DND-41 (cell line): ENCODE results near the gene EED.

Source experiments
- ATAC-seq: fragments of 200-7000 bp; cut with Tn5 transposase; 3 replicates; pipeline ENCODE4 v1.9.1; 2021; ENCODE audit warnings: low read depth; ENCODE audit not compliant: insufficient read depth
- DNase-seq: peaks from one replicate; pipeline ENCODE4 v3.0.0-alpha.2; 2020
- H2AFZ ChIP-seq: 2 replicates; pipeline ENCODE4 v1.6.0; 2012; ENCODE audit warnings: low read depth, low read length
- H3K27ac ChIP-seq: 2 replicates; pipeline ENCODE4 v1.5.1; 2012; ENCODE audit warnings: low read length, inconsistent platforms
- H3K27me3 ChIP-seq: fragments of 200-600 bp; sonication (generic); 2 replicates; pipeline ENCODE4 v1.6.0; 2012; ENCODE audit warnings: low read length, mild to moderate bottlenecking, inconsistent platforms; ENCODE audit not compliant: insufficient read depth, poor library complexity
- H3K36me3 ChIP-seq: 2 replicates; pipeline ENCODE4 v1.5.1; 2012; ENCODE audit warnings: low read length, inconsistent platforms; ENCODE audit not compliant: insufficient read depth
- H3K4me1 ChIP-seq: 2 replicates; pipeline ENCODE4 v1.5.1; 2012; ENCODE audit warnings: mild to moderate bottlenecking, low read length; ENCODE audit not compliant: insufficient read depth
- H3K4me2 ChIP-seq: 2 replicates; pipeline ENCODE4 v1.6.0; 2012; ENCODE audit warnings: mild to moderate bottlenecking, moderate library complexity, low read length, inconsistent platforms; ENCODE audit not compliant: insufficient read depth
- H3K4me3 ChIP-seq, 2 experiments: fragments of 200-600 bp in 1 of 2; shearing (Covaris generic) in 1 of 2; 2 replicates each; pipeline ENCODE4 v1.5.1; 2012 to 2016; ENCODE audit warnings: inconsistent platforms in 2 of 2, low read length in 2 of 2, mild to moderate bottlenecking in 2 of 2, low read depth in 1 of 2, moderate library complexity in 1 of 2
- H3K79me2 ChIP-seq: 2 replicates; pipeline ENCODE4 v1.6.0; 2012; ENCODE audit warnings: low read length, inconsistent platforms; ENCODE audit not compliant: insufficient read depth
- H3K9ac ChIP-seq: 2 replicates; pipeline ENCODE4 v1.6.0; 2012; ENCODE audit warnings: low read depth, mild to moderate bottlenecking, inconsistent platforms, low read length, moderate library complexity
- H3K9me3 ChIP-seq: 2 replicates; pipeline ENCODE4 v1.5.1; 2012; ENCODE audit warnings: low read length, moderate library complexity, mild to moderate bottlenecking, inconsistent platforms; ENCODE audit not compliant: insufficient read depth, severe bottlenecking
- H4K20me1 ChIP-seq: 2 replicates; pipeline ENCODE4 v1.6.0; 2012; ENCODE audit warnings: low read length; ENCODE audit not compliant: insufficient read depth
- CTCF ChIP-seq: IDR thresholded peaks from 2 replicates; pipeline ENCODE4 v1.5.1; 2012; ENCODE audit warnings: borderline replicate concordance, low read length, moderate library complexity, mild to moderate bottlenecking; ENCODE audit not compliant: poor library complexity, severe bottlenecking; ENCODE audit errors: extremely low read depth
- EZH2 ChIP-seq: IDR thresholded peaks from 3 replicates; pipeline ENCODE4 v1.6.1; 2012; ENCODE audit warnings: borderline replicate concordance, low read depth, mild to moderate bottlenecking, moderate library complexity, low read length, inconsistent platforms; ENCODE audit not compliant: severe bottlenecking

The EED gene

DNA sequence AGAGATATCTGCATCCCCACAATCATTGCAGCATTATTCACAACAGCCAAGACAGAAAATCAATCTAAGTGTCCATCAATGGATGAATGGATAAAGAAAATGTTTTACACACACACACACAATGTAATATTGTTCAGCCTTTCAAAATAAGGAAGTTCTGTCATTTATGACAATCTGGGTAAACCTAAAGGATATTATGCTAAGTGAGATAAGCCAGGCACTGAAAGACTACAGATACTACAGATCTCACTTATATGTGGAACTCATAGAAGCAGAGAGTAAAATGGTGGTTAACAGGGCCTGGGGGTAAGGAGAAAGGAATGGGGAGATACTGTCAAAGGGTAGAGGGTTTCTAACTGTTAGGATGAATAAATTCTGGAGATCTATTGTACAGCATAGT, 36.0 kb upstream of the EED start:
- Histone ChIP-seq H3K4me2 (no peak overlapping the region), H3K36me3 (no peaks in the 10 kb centered on the region), H3K9ac (no peak overlapping the region), H2AFZ (no peak overlapping the region), H3K4me3 (no peak overlapping the region), H3K27me3 (peaks cover 6% of the 10 kb centered on the region), H3K4me1 (no peaks in the 10 kb centered on the region), H3K79me2 (no peaks in the 10 kb centered on the region), H3K9me3 (no peaks in the 10 kb centered on the region), H3K27ac (no peak overlapping the region), H4K20me1 (no peaks in the 10 kb centered on the region)
- TF ChIP-seq EZH2 = no peak
- no peak for TF ChIP-seq CTCF
- no peak for ATAC-seq
- no peak for DNase-seq

DNA sequence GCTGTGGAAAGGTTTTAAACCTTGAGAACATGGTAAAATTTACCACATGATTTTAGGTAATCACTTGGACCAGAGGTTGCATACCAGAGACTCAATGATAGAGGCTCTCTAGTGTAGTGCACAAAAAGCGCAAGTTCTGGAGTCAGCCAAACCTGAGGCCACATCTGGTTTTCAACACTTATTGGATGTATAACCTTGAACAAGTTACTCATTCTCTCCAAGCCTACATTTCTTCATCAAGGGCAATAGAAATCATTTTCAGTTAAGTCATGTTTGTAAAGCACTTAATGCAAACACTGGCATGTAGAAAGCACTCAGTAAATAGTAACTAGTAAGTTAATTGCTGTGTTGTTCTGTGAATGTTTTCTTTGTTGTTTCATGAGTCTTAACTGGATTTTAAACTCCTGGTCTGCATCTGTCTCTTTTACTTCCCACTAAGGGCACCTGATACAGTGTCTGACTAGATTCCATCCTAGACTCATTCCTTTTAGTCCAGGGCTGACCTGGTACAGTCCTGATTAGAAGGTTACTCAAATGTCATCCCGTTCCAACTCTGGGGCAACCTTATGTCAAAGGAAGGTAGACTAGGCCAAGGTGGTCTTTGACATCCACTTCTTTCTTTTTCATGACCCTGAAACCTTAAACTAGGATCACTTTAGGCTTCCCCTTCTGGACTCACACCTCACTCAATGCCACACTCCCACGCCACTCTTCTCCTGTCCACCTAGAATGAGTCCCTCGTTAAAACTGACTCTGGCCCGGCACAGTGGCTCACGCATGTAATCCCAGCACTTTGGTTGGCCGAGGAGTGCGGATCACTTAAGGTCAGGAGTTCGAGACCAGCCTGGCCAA, 34.5 kb upstream of the EED start:
- no peak for TF ChIP-seq CTCF
- no peak for TF ChIP-seq EZH2
- Histone ChIP-seq H3K9ac (no peak overlapping the region), H4K20me1 (no peaks in the 10 kb centered on the region), H3K27me3 (peaks cover 9% of the 10 kb centered on the region), H3K27ac (no peak overlapping the region), H3K36me3 (no peaks in the 10 kb centered on the region), H3K4me1 (no peaks in the 10 kb centered on the region), H3K4me2 (no peak overlapping the region), H3K9me3 (no peaks in the 10 kb centered on the region), H3K79me2 (no peaks in the 10 kb centered on the region), H2AFZ (no peak overlapping the region), H3K4me3 (no peak overlapping the region)
- ATAC-seq (no peak), DNase-seq (no peak)

DNA sequence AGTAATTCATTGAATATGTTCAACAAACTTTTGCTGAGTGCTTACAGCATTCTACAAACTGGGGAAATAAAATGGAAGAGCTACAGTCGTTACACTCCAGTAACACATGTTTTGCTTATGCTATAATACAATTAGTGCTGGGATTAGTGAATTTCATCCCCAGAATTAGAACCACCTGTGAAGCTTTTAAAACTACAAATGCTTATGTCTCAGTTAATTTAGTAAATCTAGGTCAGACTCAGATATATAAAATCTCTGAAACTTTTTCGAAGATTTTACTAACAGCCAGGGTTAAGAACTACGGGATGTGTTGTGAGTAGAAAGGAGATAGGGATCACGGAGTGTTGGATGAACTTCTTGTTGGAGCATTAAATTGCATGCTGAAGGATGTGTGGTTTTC, 33.7 kb upstream of the EED start:
- no peak overlapping the region for H3K27ac ChIP-seq
- TF ChIP-seq CTCF (no peak), EZH2 (no peak)
- H3K4me1 ChIP-seq = no peaks in the 10 kb centered on the region
- peaks cover 9% of the 10 kb centered on the region for H3K27me3 ChIP-seq
- ATAC-seq (no peak), DNase-seq (no peak)
- H3K79me2 ChIP-seq = no peaks in the 10 kb centered on the region
- no peaks in the 10 kb centered on the region for H3K9me3 ChIP-seq
- H3K9ac ChIP-seq = no peak overlapping the region
- no peak overlapping the region for H3K4me2 ChIP-seq
- H2AFZ ChIP-seq = no peak overlapping the region
- H3K4me3 ChIP-seq = no peak overlapping the region
- H3K36me3 ChIP-seq = no peaks in the 10 kb centered on the region
- H4K20me1 ChIP-seq = no peaks in the 10 kb centered on the region
